GM19397 (cell line): ENCODE measurements around the gene PPIP5K2.
"Not testable (repeated sequence)": the region's sequence is repeated elsewhere in the genome, so short reads cannot be mapped to it uniquely, and the experiment has no call there.

Source experiments
- ATAC-seq: cut with Tn5 transposase; IDR thresholded peaks from one replicate; pipeline ENCODE4 v1.9.1; 2021; ENCODE audit warnings: mild to moderate bottlenecking, moderate library complexity; ENCODE audit not compliant: unreplicated experiment

Gene PPIP5K2

DNA sequence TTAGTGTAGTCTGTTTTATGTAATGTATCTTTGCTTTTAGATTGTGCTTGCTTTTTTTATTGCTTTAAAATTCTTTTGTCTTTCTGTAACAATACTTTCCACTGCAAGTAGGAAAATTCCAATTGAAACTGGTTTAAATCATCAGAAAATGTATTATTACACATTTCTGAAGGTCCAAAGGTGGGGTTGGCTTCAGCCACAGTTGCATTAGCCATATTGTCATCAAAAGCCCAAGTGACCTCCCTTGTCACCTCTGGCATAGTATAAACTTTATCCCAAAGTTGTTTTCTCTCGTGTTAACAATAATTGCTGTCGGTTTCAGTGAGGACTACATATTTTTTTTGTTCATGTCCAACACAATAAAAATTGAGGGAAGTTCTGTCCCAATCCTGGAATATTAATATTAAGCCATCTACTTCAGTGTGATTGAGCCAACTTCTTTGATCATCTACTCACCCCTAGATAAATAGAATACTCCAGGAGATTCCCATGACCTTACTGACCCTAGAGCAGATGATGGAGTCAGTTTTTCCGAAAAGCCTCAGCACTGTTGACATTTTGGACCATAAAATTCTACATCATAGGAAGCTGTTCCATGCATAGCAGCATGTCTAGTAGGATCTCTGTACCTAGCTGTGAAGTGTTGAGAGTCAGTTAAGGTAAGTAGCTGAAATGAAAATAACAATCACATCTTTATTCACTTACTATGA, 86.0 kb downstream of the PPIP5K2 start:
- ATAC-seq, result no peak

DNA sequence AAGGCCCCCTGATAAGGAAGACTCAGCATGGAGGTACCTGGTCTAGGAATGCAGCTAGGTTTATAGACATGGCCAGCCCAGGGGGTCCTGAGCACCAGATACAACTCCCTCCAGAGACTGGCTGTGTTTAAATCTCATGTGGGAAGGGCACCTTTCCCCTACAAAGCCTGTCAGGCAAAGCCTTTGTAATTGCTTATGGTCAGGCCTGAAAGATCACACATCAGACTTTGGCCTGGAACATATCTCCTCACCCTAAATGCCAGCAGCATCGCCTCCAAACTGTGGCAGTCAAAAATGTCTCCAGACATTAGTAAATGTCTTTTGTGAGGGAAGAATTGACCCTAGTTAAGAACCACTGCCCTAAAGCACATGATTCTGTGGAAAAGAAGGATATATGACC, 86.9 kb downstream of the PPIP5K2 start:
- ATAC-seq, result no peak

DNA sequence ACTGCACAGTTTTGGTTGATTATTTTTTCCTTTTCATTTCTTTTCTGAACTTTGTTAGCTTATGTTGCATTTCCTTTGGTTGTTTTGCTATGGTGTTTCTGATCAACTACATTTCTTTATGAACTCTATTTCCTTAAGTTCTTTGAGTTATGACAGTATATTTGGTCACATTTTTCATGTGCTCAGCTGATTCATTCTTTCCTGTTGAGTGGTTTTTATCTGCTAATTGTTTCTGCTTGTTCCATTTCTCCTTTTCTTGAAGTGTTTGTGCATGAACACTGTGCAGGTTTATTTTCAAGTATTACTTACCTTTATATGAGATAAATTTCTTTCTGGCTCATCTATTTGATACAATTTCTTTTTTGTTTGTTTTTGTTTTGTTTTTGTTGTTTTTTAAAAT, 87.6 kb downstream of the PPIP5K2 start:
- no peak for ATAC-seq

DNA sequence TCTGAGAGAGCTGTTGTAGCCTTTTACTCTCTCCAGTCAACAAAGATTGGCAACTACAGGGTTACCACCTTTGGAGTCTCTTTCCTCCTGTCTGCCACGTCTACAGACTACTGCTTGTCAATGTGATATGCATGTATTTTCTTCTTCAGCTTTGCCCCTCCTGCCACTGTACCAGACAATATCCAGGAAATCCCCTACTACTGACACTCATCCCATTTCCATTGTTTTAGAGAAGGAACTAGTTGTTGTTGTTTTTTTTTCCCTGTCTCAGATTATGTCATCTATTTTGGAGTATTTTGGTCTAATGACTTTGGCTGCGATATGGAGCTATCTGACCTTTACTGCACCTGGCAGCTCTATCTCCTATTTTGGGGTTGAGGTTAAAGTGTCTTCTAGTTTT, 88.4 kb downstream of the PPIP5K2 start:
- ATAC-seq, result no peak

DNA sequence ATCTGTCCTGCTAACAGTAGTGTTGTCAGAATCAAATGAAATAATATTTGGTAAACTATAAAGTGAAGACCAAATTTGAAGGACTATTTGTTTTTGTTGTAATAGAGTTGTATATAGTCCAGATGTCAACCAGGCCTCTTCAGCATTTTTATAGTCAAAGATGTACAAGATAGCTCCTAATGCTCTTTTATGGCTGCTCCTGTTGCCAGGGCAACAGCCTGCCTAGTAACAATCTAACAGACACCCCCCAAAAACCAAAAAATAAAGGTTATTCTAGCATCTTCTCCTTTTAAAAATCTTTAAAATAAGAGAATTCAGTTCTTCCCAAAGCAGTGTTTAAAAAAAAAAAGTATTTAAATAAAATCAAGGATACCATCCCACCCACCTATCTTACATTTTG, 89.0 kb downstream of the PPIP5K2 start:
- no peak for ATAC-seq

DNA sequence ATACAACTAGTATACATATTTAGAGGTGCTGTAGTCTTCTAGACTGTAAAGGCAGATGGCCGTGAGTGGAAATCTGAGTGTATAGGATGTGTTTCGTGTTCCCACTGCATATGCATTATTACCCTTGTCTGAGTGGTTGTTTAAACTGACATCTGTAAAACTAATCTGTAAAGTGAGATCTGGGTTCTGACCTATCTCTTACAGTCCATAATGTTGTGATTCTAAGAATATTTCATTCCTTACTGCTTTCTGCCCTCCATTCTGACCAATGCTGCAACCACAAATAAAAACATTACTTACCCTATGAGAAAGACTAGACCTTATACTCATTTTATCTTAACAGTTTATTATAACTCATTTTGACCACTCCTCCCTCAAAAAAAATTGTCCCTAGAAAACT, 90.9 kb downstream of the PPIP5K2 start:
- no peak for ATAC-seq

DNA sequence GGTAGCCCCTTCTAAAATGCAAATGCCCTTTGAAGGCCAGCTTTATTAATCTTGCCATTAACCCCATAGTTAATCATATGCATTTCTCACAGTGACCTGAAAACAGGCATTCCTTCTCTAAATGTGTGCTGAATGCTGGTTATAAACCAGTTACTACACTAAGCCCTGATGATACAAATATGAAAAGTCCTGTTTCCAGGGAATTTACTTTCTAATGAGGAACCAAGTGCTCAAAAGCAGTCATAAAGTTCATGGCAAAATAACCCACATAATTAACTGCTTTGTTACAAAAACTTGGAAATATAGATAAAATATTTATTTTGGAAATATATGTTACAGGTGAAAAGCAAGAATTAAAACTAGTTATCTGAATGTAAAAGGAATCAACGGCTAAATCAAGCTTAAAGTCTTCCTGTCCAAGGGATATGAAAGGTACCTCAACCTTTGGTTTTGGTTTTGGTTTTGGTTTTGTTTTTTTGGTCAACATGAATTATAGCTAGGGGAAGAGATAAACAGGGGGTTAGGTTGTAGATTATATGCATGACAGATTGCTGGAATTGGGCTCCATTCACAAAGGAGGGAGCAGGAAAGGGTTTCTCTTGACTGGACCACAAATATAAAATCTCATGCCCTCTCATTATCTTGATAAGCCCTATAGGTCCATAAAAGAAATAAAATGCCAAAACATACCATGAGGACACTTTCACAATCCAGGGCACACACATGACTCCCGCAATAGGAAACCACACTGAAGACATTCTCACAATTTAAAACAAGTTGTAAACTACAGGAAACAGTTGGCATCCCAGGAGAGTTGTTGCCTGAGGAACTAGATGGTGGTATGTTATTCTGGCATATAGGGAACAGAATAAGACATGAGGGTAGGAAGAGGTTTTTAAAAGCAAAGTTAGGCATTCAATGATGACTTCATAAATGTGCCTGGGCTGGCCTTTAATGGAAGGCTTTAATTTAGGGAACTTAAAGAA, 91.8 kb downstream of the PPIP5K2 start:
- peak; percentile 65 for ATAC-seq

DNA sequence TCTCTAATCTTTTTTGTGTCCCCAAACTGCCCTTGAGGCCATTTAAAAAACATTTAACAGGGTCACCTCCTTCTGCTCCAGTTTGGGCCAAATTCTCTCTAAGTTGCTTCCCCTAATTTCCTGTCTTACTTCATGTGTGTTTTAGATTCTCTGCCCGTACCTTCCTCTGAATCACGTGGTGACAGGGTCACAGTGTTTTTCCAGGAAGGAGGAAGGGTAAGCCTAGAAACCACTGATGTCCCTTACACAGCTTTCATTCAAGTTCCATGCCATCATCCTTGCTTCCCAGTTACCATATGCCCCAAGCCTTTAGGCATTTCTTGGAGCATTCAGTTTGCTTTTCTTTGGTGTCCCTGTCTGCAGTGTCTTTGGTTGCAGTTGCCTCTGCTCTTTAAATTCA, 96.0 kb downstream of the PPIP5K2 start:
- no peak for ATAC-seq

DNA sequence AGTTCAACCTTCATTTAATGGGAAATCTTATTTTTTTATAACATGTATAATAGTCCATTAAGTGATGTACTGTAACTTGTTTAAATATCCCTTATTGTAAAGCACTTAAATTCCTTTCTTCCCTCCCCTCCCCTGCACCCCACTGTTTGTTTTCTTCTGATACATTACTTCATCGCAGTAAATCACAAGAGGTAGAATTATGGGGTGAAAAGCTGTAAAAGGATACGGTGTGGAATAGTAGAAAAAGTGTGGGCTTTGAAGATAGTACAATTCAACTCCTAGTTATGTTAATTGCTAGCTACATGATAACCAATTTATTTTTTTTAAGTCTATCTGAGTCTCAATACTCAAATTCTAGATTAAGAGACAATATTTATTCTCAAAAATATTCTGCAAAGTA, 96.6 kb downstream of the PPIP5K2 start:
- no peak for ATAC-seq

DNA sequence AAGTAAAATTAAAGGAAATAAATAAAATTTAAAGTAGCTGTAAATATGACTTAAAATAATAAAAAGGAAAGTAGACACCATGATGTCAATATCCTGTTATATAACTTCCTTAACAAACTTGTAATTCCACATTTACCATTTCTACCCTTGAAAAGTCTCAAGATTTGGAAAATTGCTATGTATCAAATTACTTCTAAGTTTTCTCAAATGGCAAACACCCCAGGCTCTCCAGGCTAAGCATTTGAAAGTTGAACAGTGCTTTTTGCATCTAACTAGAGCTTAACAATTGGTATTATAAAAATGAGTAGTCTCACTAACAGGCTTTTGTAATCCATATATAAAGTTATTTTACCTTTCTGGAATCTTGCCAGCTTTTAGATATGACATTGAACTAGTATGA, 97.0 kb downstream of the PPIP5K2 start:
- no peak for ATAC-seq

DNA sequence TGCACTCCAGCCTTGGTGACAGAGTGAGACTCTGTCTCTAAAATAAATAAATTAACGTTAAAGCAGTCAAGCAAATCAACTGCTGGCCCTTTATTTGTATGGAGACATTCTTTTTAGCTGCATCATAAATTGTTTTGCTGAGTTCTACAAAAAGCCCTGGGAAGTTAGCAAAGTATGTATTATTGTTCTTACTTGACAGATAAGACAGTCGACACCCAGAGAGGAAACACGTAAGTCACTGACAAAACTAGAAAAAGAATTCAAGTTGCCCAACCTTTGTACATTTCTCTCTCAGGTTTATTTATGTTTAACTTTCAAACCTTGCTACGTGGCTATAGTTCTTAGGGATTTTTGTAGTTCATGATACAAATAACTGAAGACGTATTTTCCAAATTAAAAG, 98.1 kb downstream of the PPIP5K2 start:
- no peak for ATAC-seq

DNA sequence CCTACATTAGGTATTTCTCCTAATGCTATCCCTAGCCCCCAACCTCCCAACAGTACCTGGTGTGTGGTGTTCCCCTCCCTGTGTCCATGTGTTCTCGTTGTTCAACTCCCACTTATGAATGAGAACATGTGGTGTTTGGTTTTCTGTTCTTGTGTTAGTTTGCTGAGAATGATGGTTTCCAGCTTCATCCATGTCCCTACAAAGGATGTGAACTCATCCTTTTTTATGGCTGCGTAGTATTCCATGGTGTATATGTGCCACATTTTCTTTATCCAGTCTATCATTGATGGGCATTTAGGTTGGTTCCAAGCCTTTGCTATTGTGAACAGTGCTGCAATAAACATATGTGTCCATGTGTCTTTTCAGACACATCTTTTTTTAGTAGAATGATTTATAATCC, 99.0 kb downstream of the PPIP5K2 start:
- not testable (repeated sequence) for ATAC-seq

DNA sequence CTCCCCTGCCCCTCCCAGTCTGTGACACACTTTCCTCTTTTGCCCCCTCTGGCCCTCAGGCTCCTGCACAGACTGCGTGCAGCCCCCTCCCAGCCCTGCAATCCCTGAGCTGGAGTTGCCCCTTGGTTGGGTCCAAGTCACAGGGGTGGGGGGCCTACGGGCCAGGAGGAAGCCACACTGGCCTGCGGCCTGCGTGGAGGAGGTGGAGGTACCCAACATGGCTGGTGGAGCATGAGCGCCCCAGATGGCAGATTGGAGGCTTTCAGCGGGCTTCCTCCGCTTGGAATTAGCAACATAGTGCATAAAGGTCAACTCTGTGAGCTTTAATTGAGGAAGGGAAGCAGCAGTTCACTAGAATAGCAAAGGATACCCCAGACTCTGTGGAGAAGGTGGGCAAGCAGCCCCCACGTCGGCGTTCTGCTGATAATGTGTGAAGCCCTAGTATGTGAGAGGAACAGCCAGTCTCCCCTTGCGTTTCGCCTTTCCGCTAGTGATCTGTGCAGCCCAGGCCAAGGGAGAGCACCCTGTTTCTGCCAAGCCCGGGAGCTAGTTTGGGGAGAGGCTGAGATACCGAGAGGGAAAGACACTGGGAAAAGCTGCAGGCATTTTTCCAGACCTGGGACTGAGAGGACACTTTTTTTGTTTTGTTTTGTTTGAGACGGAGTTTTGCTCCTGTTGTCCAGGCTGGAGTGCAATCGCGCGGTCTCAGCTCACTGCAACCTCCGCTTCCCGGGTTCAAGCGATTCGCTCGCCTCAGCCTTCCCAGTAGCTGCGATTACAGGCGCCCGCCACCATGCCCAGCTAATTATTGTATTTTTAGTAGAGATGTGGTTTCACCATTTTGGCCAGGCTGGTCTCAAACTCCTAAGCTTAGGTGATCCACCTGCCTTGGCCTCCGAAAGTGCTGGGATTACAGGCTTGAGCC, 103.2 kb downstream of the PPIP5K2 start:
- ATAC-seq, result no peak

DNA sequence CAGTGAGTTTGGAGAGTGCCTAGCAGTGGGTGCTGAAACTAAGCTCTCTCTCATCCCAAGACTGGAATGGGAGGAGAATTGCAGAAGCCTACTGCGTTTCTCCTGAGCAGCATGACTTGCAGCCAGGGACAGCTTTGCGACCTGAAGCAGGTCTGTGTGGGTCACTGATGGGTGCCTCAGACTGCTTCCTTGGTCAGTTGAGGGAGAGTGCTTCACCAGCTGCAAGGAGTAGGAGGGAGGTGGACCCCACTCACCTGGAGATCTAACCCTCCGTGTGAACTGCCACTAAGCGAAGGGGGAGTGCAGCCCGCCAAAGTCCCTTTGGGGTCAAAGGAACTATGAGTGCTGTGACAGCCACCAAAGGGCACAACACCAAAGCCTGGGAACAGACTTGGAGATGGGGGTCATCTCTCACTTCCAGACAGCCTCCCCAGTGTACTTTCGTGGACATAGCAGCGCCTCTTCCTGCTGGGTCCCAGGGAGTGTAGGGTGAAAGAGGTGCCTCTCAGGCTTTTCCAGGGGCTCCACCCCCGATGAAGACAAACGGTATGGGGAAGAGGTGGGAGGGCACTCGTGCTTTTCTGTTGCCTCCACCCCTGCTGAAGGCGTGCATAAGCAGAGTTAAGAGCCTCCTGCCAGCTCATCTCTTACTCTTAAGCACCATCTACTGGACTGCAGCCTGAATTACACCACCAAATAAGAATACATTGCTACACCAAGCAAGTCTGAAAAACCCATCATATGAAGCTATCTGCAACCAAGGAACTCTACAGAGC, 104.2 kb downstream of the PPIP5K2 start:
- peak; percentile 96 for ATAC-seq

DNA sequence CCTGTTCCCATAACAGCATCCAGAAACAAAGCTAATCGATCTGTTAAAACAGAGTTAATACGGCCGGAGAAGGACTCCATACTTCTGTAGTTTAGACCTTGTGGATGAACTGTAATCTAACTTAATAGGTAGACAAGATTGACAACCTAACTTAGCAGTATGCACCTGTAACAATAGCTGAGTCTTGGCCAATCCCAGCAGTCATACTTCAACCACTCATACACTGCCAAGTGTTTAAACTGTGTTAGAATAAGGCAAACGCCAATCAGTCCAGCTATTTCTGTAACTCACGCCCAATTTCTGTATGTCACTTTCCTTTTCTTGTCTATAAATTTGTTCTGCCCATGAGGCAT, 104.8 kb downstream of the PPIP5K2 start:
- ATAC-seq, result no peak

DNA sequence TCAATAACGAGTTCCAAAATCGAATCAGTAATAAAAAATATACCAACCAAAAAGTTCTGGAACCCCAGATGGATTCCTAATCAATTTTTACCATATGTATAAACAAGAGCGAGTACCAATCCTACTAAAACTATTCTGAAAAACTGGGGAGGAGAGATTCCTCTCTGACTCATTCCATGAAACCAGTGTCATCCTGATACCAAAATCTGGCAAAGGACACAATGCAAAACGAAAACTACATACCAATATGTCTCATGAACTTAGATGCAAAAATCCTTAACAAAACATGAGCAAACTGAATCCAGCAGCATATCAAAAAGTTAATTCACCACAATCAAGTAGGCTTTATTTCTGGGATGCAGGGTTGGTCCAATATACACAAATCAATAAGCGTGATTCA, 108.0 kb downstream of the PPIP5K2 start:
- ATAC-seq, result no peak

DNA sequence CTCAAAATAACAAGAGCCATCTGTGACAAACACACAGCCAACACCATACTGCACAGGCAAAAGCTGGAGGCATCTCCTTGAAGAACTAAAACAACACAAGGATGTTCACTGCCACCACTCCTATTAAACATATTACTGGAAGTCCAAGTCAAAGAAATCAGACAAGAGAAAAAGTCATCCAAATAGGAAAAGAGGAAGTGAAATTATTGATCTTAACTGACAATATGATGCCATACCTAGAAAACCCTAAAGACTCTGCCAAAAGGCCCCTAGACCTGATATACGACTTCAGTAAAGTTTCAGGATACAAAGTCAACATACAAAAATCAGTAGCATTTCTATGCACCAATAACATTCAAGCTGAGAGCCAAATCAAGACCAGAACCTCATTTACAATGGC, 108.5 kb downstream of the PPIP5K2 start:
- ATAC-seq, result no peak

DNA sequence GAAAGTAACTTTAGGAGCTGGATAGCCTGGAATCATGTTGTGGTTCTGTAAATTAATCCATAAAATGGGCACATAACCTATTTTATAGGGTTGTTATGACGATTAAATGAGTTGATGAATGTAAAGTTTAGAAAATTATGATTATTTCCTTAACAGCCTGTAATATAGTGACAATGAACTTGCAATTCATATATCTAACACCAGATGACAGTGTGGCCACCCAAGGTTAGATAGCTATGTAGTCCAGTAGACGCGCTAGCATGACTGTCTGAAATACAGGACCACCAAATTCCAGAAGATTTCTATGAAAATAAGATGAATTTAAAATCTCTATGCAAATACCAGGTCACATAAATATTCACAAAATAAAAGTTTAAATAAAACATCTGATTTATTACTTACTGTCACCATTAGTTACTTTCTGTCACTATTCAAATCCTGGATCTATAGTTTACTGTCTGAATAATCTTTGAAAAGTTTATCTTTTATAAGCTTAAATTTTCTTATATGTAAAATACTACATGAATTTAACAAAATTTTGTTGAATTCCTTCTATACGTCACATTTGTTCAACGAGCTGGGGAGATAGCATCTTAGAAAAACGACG, 112.4 kb downstream of the PPIP5K2 start:
- peak; percentile 70 for ATAC-seq

DNA sequence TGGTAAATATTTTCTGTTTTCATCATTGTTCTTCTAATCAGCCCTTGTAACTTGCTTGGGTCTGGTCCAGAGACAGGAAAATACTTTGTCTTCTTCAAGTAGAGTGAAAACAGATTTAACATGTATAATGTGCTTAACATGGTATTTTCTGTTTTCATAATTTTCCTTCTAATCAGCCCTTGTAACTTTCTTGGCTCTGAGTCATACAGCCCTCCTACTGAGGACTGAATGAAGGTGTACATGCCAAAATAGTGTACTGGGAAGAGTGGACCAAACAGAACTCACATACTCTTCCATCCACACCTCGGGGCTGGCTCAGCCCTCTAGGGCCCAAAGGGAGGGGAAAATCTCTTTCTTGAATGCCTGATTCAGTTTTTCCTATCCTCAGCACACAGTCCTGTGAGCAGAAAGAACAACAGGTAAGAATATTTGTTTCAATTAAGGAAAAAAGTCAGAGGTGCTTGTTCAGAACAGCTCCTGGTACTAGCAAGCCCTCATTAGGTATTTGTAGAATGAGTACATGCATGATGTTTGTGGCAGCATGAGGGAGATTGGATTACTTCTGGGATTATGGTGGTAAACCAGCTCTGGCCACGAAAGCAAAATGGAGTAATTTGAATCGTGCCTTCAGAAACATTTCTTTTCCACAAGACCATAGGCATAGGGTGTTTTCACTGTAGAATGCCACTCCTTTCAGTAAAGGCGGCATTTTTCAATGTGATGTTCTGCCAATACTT, 114.3 kb downstream of the PPIP5K2 start:
- no peak for ATAC-seq
